ENCODE data around the gene ASPHD2.

ASPHD2 gene

GRCh38 chr22:26448334-26448733 lies 19.3 kb downstream of the ASPHD2 start:
- no peak for TF ChIP-seq CTCF (IDR thresholded peaks at IDR 0.05; ENCODE audit: borderline replicate concordance, extremely low read depth, low read length, poor library complexity, severe bottlenecking)
- TF ChIP-seq EZH2 (IDR thresholded peaks at IDR 0.05; ENCODE audit: borderline replicate concordance, low read depth, low read length, severe bottlenecking), result no peak
- Histone ChIP-seq H2AFZ (ENCODE audit: low read depth, low read length) (no peak overlapping the region), H3K4me3 (ENCODE audit: low read depth in 1 of 2, low read length in 2 of 2) (no peak overlapping the region), H3K9ac (ENCODE audit: low read depth, low read length) (no peak overlapping the region), H4K20me1 (ENCODE audit: insufficient read depth, low read length) (peaks cover 9% of the 10 kb centered on the region), H3K27ac (ENCODE audit: low read length) (no peak overlapping the region), H3K4me1 (ENCODE audit: insufficient read depth, low read length) (no peaks in the 10 kb centered on the region), H3K36me3 (ENCODE audit: insufficient read depth, low read length) (peaks cover 39% of the 10 kb centered on the region), H3K27me3 (ENCODE audit: insufficient read depth, low read length, poor library complexity) (no peaks in the 10 kb centered on the region), H3K79me2 (ENCODE audit: insufficient read depth, low read length) (no peaks in the 10 kb centered on the region), H3K9me3 (ENCODE audit: insufficient read depth, low read length, severe bottlenecking) (no peaks in the 10 kb centered on the region), H3K4me2 (ENCODE audit: insufficient read depth, low read length) (no peak overlapping the region)
- DNase-seq, result no peak
- ATAC-seq (ENCODE audit: insufficient read depth, low read depth), result no peak

DNA sequence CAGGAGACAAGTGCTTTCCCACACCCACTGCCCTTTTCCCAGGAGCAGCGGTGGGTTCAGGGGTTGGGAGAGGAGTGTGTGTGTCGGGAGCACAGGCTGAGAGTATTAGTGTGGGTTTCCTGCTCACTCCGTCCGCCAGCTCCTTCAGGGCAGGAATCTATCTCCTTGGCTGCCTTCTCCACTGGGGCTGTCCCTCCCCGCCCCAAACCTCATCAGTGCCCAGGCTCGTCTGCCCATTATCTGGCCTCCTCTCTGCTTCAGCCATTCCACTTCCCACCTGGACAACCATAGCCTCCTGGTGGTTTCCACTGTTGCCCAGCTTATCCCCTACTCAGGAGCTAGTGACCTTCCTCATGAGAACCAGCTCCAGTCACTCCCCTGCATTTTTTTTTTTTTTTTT lies 19.9 kb downstream of the ASPHD2 start:
- no peaks in the 10 kb centered on the region for H3K4me1 ChIP-seq (ENCODE audit: insufficient read depth, low read length)
- H3K9ac ChIP-seq (ENCODE audit: low read depth, low read length), result no peak overlapping the region
- peaks cover 45% of the 10 kb centered on the region for H3K36me3 ChIP-seq (ENCODE audit: insufficient read depth, low read length)
- DNase-seq, result no peak
- H3K9me3 ChIP-seq (ENCODE audit: insufficient read depth, low read length, severe bottlenecking), result no peaks in the 10 kb centered on the region
- TF ChIP-seq CTCF (IDR thresholded peaks at IDR 0.05; ENCODE audit: borderline replicate concordance, extremely low read depth, low read length, poor library complexity, severe bottlenecking) (no peak), EZH2 (IDR thresholded peaks at IDR 0.05; ENCODE audit: borderline replicate concordance, low read depth, low read length, severe bottlenecking) (no peak)
- H4K20me1 ChIP-seq (ENCODE audit: insufficient read depth, low read length), result peaks cover 12% of the 10 kb centered on the region
- no peak overlapping the region for H3K27ac ChIP-seq (ENCODE audit: low read length)
- H3K27me3 ChIP-seq (ENCODE audit: insufficient read depth, low read length, poor library complexity), result no peaks in the 10 kb centered on the region
- ATAC-seq (ENCODE audit: insufficient read depth, low read depth), result no peak
- H3K79me2 ChIP-seq (ENCODE audit: insufficient read depth, low read length), result no peaks in the 10 kb centered on the region
- no peak overlapping the region for H3K4me2 ChIP-seq (ENCODE audit: insufficient read depth, low read length)
- H2AFZ ChIP-seq (ENCODE audit: low read depth, low read length), result no peak overlapping the region
- no peak overlapping the region for H3K4me3 ChIP-seq (ENCODE audit: low read depth in 1 of 2, low read length in 2 of 2)

GRCh38 chr22:26450453-26451185 lies 21.6 kb downstream of the ASPHD2 start:
- no peaks in the 10 kb centered on the region for H3K4me1 ChIP-seq (ENCODE audit: insufficient read depth, low read length)
- ATAC-seq (ENCODE audit: insufficient read depth, low read depth) (no peak), DNase-seq (no peak)
- H3K79me2 ChIP-seq (ENCODE audit: insufficient read depth, low read length), result no peaks in the 10 kb centered on the region
- H3K9ac ChIP-seq (ENCODE audit: low read depth, low read length), result no peak overlapping the region
- H2AFZ ChIP-seq (ENCODE audit: low read depth, low read length), result no peak overlapping the region
- peaks cover 50% of the 10 kb centered on the region for H3K36me3 ChIP-seq (ENCODE audit: insufficient read depth, low read length)
- no peak overlapping the region for H3K27ac ChIP-seq (ENCODE audit: low read length)
- no peak for TF ChIP-seq CTCF (IDR thresholded peaks at IDR 0.05; ENCODE audit: borderline replicate concordance, extremely low read depth, low read length, poor library complexity, severe bottlenecking)
- no peak for TF ChIP-seq EZH2 (IDR thresholded peaks at IDR 0.05; ENCODE audit: borderline replicate concordance, low read depth, low read length, severe bottlenecking)
- H3K4me2 ChIP-seq (ENCODE audit: insufficient read depth, low read length), result no peak overlapping the region
- no peak overlapping the region for H3K4me3 ChIP-seq (ENCODE audit: low read depth in 1 of 2, low read length in 2 of 2)
- H3K27me3 ChIP-seq (ENCODE audit: insufficient read depth, low read length, poor library complexity), result no peaks in the 10 kb centered on the region
- peaks cover 12% of the 10 kb centered on the region for H4K20me1 ChIP-seq (ENCODE audit: insufficient read depth, low read length)
- H3K9me3 ChIP-seq (ENCODE audit: insufficient read depth, low read length, severe bottlenecking), result no peaks in the 10 kb centered on the region
